Stimulated activated effector memory CD8-positive, alpha-beta T cell treated with anti-CD3 and anti-CD28 coated beads, Interleukin-12 subunit alpha, Interleukin-12 subunit beta, amount 100 ng/mL, for 72 hours (primary cell): ENCODE data around the gene MB.
A peak's percentile ranks its signal among the peaks of the same experiment; 100 is the strongest.

Experiments
- ATAC-seq: fragments of 150-1000 bp; cut with Tn5 transposase; 2 replicates; pipeline ENCODE4 v1.10.0; 2021
- DNase-seq, 2 donors: peaks; one replicate each; pipeline ENCODE4 v3.0.0; 2021 to 2022; ENCODE audit warnings: low spot score in 2 of 2
- H3K27ac Mint-ChIP-seq: one replicate; pipeline ENCODE4 v1.8.0; 2022; ENCODE audit warnings: mild to moderate bottlenecking, mixed read lengths
- H3K36me3 Mint-ChIP-seq: one replicate; pipeline ENCODE4 v1.8.0; 2022; ENCODE audit warnings: mild to moderate bottlenecking, mixed read lengths
- H3K4me1 Mint-ChIP-seq: one replicate; pipeline ENCODE4 v1.8.0; 2022; ENCODE audit warnings: mixed read lengths
- H3K4me3 Mint-ChIP-seq: one replicate; pipeline ENCODE4 v1.8.0; 2022; ENCODE audit warnings: mild to moderate bottlenecking, mixed read lengths
- H3K9me3 Mint-ChIP-seq: one replicate; pipeline ENCODE4 v1.8.0; 2022; ENCODE audit warnings: mixed read lengths

The MB gene

DNA sequence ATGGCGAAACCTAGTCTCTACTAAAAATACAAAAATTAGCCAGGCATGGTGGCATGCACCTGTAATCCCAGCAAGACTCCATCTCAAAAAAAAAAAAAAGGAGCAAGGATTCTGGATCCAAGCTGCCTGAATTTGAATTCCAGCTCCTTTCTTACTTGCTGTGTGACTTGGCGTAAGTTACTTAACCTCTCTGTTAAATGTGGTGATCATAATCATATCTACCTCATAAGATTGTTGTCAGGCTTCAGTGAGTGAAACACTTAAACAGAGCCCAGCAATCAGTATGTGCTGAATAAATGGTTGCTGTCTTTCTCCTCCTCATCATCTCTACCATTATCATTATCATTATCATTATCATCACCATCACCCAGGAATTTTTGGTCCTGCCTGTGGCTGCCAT, 2.7 kb downstream of the MB start:
- no peak for ATAC-seq

DNA sequence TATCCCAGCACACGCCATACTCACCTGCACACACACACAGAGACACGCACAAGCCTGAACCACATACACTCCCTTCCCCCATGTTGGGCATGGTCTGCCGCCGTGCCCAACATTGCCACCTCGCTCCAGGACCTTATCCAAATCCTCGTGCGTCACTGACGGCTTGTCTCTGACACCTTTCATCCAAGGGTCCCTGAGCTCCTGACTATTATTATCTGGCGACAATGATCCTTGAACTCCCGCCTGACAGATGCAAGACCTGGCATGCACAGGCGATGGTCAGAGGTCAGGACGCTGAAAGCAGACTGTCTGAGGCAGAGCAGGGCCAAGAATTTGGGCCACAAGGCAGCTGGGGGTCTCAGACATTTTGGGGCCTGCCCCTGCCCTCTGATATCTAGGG, 4.2 kb downstream of the MB start:
- Mint-ChIP-seq H3K27ac (no peak overlapping the region), H3K36me3 (no peaks in the 10 kb centered on the region), H3K9me3 (no peaks in the 10 kb centered on the region), H3K4me3 (no peak overlapping the region), H3K4me1 (peaks cover 29% of the 10 kb centered on the region)
- DNase-seq = no peak
- no peak for ATAC-seq

More for the DNA sequence above, 2.7 kb downstream of the MB start:
- Mint-ChIP-seq H3K27ac (no peak overlapping the region), H3K36me3 (no peaks in the 10 kb centered on the region), H3K4me1 (peaks cover 24% of the 10 kb centered on the region), H3K9me3 (no peaks in the 10 kb centered on the region), H3K4me3 (no peak overlapping the region)
- no peak for DNase-seq

DNA sequence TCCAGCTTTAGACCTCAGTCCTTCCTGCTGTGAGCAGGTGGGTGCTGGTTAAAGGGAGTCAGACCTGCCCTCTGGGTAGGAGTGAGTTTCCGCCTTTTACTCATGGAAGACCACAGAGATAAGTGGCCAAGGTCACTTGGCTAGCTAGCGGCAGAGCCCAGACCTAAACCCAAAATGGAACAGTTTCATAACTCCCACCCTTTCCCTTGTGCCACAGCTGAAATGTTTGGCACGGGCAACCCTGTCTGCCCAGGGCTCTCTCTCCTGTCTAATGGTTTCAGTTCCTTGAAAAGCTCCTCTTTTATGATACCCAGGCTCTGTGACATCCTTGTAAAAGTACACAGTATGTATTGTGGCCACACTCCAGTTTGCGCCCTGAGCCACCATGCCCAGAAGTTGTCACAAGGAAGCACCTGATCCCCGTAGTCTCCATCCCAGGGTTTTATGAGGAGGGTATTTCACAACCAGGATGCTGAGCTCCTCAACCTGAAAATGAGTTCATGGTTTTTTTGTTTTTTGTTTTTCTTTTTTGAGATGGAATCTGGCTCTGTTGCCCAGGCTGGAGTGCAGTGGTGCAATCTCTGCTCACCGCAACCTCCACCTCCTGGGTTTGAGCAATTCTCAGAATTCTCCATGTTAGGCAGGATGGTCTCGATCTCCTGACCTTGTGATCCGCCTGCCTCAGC, 5.1 kb downstream of the MB start:
- Mint-ChIP-seq H3K9me3 (no peaks in the 10 kb centered on the region), H3K4me3 (peak overlapping the region; percentile 32), H3K4me1 (peaks cover 29% of the 10 kb centered on the region), H3K36me3 (no peaks in the 10 kb centered on the region), H3K27ac (peak overlapping the region; percentile 58)
- ATAC-seq = peak; percentile 79
- DNase-seq = no peak

DNA sequence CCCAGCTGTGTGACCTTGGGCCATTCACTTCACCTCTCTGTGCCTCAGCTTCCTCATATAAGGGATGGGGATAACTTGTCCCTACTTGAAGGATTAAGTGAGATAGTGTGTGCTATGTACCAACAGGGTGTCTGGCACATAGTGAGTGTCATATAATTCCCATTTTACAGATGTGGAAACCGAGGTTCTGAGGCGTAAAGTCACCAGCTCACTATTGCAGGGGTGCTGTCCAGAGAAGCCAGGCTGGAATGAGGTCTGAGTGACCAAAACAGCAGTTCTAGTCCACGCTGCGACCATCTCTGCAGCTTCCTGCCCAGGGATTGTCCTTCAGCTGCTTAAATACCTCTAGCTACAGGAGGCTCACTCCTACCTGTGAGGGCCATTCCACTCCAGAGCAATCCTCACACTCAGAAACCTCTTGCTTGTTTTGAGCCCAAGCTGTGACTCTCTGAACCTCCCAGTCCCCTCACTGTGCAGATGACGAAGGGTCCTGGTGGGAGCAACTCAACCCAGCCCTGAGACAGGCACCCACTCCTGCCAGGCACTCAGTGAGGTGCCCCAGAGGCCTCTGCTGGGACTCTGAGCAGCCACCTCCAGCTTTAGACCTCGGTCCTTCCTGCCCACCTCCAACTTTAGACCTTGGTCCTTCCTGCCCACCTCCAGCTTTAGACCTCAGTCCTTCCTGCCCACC, 5.8 kb downstream of the MB start:
- no peaks in the 10 kb centered on the region for H3K9me3 Mint-ChIP-seq
- DNase-seq (no peak), ATAC-seq (peak; percentile 74)
- peak overlapping the region; percentile 32 for H3K4me3 Mint-ChIP-seq
- no peaks in the 10 kb centered on the region for H3K36me3 Mint-ChIP-seq
- peak overlapping the region; percentile 58 for H3K27ac Mint-ChIP-seq
- peaks cover 31% of the 10 kb centered on the region for H3K4me1 Mint-ChIP-seq

DNA sequence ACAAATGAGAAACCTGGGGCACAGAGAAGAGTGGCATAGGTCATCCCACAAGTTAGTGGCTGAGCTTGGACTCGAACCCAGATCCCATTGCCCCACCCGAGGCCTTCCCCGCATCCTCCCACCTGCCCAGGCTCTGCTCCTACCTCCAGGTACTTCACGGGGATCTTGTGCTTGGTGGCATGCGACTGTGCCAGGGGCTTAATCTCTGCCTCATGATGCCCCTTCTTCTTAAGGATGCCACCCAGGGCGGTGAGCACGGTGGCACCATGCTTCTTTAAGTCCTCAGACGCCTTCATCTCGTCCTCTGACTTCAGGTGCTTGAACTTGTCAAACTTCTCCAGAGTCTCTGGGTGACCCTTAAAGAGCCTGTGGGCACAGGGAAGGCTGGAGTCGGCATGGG, 6.4 kb downstream of the MB start:
- no peak overlapping the region for H3K4me3 Mint-ChIP-seq
- H3K36me3 Mint-ChIP-seq = no peaks in the 10 kb centered on the region
- DNase-seq = no peak
- ATAC-seq = no peak
- H3K27ac Mint-ChIP-seq = no peak overlapping the region
- H3K9me3 Mint-ChIP-seq = no peaks in the 10 kb centered on the region
- peaks cover 32% of the 10 kb centered on the region for H3K4me1 Mint-ChIP-seq

DNA sequence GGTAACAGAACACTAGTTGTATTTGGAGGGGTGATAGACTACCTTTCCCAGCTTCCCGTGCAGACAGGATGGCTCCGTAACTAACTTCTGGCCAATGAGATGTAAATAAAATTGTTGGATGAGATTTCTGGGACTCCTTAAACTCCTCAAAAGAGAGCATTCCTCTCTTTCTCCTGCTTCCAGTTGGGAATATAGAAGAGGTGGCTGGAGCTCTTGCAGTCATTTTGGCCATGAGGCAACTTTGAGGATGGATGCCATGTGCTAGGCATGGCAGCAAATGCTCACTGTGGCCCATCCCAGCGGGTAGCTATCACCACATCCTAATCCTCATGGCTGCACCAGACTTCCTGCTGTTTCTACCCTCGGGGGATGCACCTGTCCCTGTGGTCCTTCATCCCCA, 7.4 kb downstream of the MB start:
- Mint-ChIP-seq H3K36me3 (no peaks in the 10 kb centered on the region), H3K27ac (no peak overlapping the region), H3K4me3 (no peak overlapping the region), H3K4me1 (peaks cover 37% of the 10 kb centered on the region), H3K9me3 (no peaks in the 10 kb centered on the region)
- DNase-seq (no peak), ATAC-seq (no peak)

DNA sequence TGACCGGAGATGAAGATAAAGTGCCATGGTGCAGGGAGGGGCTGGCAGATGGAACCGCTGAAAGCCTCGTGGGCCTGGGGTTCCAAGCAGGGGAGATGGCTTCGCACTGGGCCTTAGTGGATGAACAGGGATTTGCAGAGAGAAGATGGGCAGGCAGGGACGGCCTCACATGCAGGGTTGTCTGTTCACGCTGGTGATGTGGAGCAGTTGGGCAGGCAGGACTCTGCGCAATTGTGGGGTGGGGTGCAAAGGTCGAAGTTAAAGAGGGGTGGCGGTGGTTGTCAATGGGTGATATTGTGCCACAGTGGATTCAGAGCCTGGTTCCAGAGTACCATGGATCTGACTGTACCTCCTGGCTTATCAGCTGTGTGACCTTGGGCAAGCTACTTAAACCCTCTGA, 7.9 kb downstream of the MB start:
- Mint-ChIP-seq H3K4me3 (no peak overlapping the region), H3K36me3 (no peaks in the 10 kb centered on the region), H3K4me1 (peaks cover 42% of the 10 kb centered on the region), H3K9me3 (no peaks in the 10 kb centered on the region), H3K27ac (no peak overlapping the region)
- DNase-seq (no peak), ATAC-seq (no peak)

GRCh38 chr22:35608088-35608487, 9.0 kb downstream of the MB start:
- Mint-ChIP-seq H3K4me1 (peaks cover 44% of the 10 kb centered on the region), H3K27ac (no peak overlapping the region)

DNA sequence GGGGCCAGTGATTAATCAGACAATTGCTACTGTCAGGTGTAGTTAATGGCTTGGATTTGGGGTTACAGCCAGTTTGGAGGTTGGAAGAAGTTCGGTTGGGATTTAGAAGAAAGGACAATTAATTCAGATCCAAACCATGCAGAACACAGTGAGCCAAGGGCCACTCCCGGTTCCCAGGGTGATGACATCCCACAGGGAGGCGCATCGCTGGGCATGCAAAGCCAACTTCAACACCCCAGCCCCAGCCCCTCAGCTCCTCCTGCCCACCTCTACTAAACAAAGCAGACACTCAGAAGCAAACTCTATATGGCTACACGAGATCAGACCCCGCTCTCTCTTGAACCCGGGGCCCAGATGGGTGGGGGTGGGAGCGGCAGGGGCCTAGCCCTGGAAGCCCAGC, 10.2 kb downstream of the MB start:
- H3K4me3 Mint-ChIP-seq = no peak overlapping the region

More at GRCh38 chr22:35608088-35608487, 9.0 kb downstream of the MB start:
- Mint-ChIP-seq H3K4me3 (no peak overlapping the region), H3K9me3 (no peaks in the 10 kb centered on the region), H3K36me3 (no peaks in the 10 kb centered on the region)
- no peak for ATAC-seq
- no peak for DNase-seq

GRCh38 chr22:35605851-35606481, 11.2 kb downstream of the MB start:
- DNase-seq (no peak), ATAC-seq (no peak)
- Mint-ChIP-seq H3K36me3 (no peaks in the 10 kb centered on the region), H3K4me3 (no peak overlapping the region), H3K27ac (no peak overlapping the region), H3K4me1 (peaks cover 33% of the 10 kb centered on the region), H3K9me3 (no peaks in the 10 kb centered on the region)

More for the DNA sequence above, 10.2 kb downstream of the MB start:
- no peak for ATAC-seq
- DNase-seq = no peak
- Mint-ChIP-seq H3K9me3 (no peaks in the 10 kb centered on the region), H3K36me3 (no peaks in the 10 kb centered on the region), H3K27ac (no peak overlapping the region), H3K4me1 (peaks cover 40% of the 10 kb centered on the region)

GRCh38 chr22:35605369-35605680, 11.8 kb downstream of the MB start:
- peaks cover 28% of the 10 kb centered on the region for H3K4me1 Mint-ChIP-seq
- H3K9me3 Mint-ChIP-seq = no peaks in the 10 kb centered on the region
- H3K27ac Mint-ChIP-seq = no peak overlapping the region
- no peak for ATAC-seq
- no peaks in the 10 kb centered on the region for H3K36me3 Mint-ChIP-seq
- DNase-seq = no peak
- no peak overlapping the region for H3K4me3 Mint-ChIP-seq

- peaks cover 28% of the 10 kb centered on the region for H3K4me1 Mint-ChIP-seq
- peak; percentile 86 for ATAC-seq
- no peaks in the 10 kb centered on the region for H3K9me3 Mint-ChIP-seq
- H3K36me3 Mint-ChIP-seq = no peaks in the 10 kb centered on the region
- H3K27ac Mint-ChIP-seq = no peak overlapping the region
- H3K4me3 Mint-ChIP-seq = no peak overlapping the region
- no peak for DNase-seq
These were observed 12.3 kb downstream of the MB start for GRCh38 chr22:35604621-35605368.

DNA sequence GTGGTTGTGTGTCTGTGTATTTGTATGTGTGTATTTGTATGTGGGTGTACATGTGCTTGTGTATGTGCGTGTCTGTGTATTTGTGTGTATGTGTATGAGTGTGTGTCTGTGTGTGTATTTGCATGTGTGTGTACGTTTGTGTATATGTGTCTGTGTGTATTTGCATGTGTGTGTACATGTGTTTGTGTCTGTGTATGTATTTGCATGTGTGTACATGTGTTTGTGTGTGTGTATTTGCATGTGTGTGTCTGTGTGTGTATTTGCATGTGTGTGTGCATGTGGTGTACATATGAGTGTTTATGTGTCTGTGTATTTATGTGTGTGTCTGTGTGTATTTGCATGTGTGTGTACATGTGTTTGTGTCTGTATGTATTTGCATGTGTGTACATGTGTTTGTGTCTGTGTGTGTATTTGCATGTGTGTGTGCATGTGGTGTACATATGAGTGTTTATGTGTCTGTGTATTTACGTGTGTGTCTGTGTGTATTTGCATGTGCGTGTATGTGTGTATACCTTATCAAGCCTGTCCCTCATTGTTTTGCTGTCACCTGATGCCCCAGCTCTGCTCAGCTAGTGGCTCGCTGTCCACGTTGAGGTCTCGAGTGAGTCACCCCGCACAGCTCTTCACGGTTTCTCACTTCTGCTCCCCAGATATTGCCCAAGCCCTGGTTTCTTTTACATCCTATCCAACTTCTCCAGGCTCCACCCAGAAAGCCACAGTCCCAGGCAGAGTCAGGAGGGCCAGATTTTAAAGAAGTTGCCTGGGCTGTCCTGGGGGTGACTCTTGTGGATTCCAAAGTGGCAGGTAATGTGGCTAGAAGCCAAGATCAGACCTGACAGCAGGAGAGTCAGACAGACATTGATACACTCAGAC, 15.2 kb downstream of the MB start:
- Mint-ChIP-seq H3K4me1 (peaks cover 23% of the 10 kb centered on the region), H3K9me3 (no peaks in the 10 kb centered on the region), H3K4me3 (no peak overlapping the region), H3K27ac (no peak overlapping the region), H3K36me3 (no peaks in the 10 kb centered on the region)
- ATAC-seq (peak; percentile 47), DNase-seq (no peak)

DNA sequence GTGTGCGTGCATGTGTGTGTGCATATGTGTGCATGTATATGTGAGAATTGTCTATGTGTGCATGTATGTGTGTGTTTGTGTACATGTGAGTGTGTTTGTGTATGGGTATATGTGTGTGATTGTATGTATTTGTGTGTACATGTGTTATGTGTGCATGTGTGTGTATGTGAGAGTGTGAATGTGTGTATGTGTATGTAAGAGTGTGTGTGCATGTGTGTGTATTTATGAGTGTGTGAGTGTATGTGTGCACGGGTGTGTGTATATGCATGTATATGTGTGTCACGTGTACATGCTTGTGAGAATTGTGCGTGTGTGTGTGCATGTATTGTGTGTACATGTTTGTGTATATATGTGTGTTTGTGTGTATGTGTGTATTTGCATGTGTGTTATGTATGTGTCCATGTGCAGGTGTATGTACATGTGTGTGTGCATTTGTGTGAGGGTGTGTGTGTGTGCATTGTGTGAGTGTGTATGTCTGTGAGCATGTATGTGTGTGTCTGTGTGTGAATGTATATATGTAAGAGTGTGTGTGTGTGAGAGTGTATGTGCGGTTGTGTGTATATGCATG, 16.0 kb downstream of the MB start:
- Mint-ChIP-seq H3K9me3 (no peaks in the 10 kb centered on the region), H3K4me3 (no peak overlapping the region)

More for the DNA sequence above, 16.0 kb downstream of the MB start:
- DNase-seq = no peak
- ATAC-seq = no peak
- Mint-ChIP-seq H3K4me1 (peaks cover 18% of the 10 kb centered on the region), H3K36me3 (no peaks in the 10 kb centered on the region), H3K27ac (no peak overlapping the region)
